DMS 273 (cell line): ENCODE measurements around the gene COL9A3.

Source experiments
- DNase-seq: peaks from one replicate; lab custom pipeline; 2025; ENCODE audit not compliant: unreplicated experiment; lab: John Stamatoyannopoulos, UW

The COL9A3 gene

DNA sequence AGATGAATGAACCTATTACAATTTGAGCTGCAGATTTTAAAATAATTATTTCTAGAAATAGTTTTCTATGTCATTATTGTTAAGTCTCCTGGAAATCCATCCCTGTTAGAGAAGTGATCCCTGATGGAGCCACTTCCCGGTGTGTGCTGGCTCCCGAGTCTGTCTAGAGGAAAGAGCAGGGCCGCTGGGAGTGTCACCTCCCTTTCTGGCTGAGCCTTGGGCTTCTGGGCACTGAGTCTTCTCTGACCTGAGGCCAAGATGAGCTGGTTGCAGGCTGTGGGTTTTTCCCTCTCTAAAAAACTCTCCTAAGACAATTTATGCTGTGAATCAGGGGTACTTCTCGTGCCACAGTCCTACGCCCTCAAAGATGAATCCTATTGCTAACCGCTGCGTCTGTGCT lies 73.6 kb downstream of the COL9A3 start:
- DNase-seq: no peak
